AG08395 (cell line): ENCODE data around the gene MRC1.
A peak's percentile ranks its signal among the peaks of the same experiment; 100 is the strongest.
"Not testable (repeated sequence)": the region's sequence is repeated elsewhere in the genome, so short reads cannot be mapped to it uniquely, and the experiment has no call there.

Source experiments
- DNase-seq: peaks from one replicate; pipeline ENCODE4 v3.0.0; 2012; ENCODE audit warnings: mixed read lengths, low spot score

The MRC1 gene

GRCh38 chr10:17906002-17906401 is 96.9 kb downstream of the MRC1 start:
- DNase-seq, result no peak

- no peak for DNase-seq
These were observed 98.5 kb downstream of the MRC1 start for GRCh38 chr10:17907641-17908040.

DNA sequence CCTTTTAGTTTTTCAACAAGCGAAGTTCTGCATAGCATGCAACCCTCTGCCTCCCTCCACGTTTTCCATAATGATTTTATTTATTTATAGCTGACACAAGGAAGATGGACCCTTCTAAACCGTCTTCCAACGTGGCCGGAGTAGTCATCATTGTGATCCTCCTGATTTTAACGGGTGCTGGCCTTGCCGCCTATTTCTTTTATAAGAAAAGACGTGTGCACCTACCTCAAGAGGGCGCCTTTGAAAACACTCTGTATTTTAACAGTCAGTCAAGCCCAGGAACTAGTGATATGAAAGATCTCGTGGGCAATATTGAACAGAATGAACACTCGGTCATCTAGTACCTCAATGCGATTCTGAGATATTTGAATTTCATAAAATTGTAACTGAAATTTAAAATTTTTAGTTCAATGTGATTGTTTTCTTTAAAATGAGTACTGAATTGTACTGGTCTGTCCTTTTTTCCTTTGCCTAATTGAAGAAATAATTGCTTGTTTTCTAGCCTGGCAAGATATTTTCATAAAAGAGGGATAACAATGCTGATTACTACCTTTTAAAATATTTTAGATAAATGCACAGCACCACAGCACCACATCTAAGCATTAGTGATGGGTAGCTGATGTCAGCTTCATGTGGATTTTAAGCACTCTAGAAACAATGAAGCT is 101.1 kb downstream of the MRC1 start:
- DNase-seq, result peak; percentile 53

DNA sequence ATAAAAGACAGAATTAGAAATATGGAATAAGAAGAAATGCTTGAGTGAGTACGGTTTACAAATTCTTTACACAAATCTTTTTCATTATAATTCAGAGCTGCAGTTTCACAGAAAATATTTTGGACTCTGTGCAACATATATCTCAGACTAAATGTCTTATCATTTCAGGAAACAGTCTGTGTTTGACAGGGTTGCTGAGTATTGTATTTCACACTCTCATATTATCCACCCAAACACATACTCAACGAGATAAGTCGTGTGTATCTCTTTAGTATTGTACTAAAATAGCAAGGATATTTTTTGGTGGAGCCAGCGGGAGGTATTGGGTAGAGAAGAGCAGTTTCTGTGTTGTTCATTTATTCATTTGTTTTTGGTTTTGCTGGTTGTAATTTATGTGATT is 103.6 kb downstream of the MRC1 start:
- no peak for DNase-seq

DNA sequence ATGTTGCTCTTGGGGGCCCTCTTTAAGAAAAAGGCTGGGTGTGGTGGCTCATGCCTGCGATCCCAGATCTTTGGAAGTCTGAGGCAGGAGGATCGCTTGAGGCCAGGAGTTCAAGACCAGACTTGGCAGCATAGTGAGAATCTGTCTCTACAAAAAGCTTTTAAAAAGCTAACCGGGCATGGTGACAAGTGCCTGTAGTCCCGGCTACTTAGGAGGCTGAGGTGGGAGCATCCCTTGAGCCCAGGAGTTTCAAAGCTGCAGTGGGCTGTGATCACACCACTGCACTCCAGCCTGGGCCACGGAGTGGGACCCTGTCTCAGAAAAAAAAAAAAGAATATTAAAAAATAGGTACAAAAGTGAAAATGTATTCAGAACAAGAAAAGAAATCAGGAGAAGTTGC is 104.5 kb downstream of the MRC1 start:
- DNase-seq, result no peak

- no peak for DNase-seq
These were observed 105.3 kb downstream of the MRC1 start for GRCh38 chr10:17914169-17915045.

DNA sequence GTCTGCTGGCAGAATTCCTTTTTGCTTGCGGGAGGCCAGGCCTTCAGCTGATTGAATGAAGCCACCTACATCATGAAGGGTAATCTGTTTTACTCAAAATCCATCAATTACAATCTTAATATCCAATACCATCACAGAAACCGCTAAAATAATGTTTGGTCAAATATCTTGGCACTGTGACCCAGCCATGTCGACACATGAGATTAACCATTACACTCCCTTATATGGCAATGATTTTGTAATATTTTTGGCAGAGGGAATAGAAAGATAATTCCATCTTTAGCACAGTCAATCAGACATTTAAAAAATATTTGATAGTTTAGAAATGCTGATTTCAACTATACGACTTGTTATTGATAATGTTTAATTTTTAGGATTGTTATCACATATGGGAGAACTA is 106.0 kb downstream of the MRC1 start:
- no peak for DNase-seq

GRCh38 chr10:17918187-17918903 is 109.2 kb downstream of the MRC1 start:
- no peak for DNase-seq

GRCh38 chr10:17921378-17921777 is 112.2 kb downstream of the MRC1 start:
- DNase-seq, result no peak

- peak; percentile 93 for DNase-seq
These were observed 114.6 kb downstream of the MRC1 start for GRCh38 chr10:17923728-17924127.

DNA sequence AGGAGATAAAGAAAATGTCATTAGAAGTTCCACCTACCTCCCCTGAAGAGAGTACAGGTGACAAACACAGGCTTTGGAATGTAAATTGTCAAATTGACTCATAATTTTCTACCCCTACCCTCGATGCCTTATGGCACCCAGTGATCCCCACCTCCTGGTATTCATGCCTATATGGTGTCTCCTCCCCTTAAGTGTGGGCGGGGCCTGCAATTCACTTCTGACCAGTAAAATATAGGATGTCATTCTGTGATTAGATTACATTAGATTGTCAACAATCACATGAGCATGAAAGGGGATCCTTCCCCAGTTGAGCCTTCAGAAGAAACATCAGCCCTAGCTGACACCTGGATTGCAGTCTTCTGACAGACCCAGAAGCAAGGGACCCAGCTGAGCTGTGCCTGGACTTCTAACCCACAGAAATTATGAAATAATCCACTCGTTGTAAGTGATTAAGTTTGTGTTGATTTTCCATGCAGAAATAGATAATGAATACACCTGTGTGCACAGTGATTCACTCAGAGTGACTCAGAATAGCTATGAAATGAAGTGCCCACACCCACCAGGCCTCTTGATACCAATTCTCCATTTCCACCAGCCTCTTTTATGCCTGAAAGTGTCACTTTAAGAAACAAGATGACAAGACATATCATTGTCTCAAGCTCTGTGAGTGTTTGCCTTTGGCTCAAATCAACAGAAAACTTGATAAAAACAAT is 134.0 kb downstream of the MRC1 start:
- DNase-seq, result no peak

DNA sequence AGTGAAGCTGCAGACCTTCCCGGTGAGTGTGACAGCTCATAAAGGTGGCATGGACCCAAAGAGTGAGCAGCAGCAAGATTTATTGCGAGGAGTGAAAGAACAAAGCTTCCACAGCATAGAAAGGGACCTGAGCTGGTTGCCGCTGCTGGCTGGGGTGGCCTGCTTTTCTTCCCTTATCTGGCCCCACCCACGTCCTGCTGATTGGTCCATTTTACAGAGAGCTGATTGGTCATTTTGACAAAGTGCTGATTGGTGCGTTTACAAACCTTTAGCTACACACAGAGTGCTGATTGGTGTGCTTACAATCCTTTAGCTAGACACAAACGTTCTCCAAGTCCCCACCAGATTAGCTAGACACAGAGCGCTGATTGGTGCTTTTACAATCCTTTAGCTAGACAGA is 141.1 kb downstream of the MRC1 start:
- not testable (repeated sequence) for DNase-seq

DNA sequence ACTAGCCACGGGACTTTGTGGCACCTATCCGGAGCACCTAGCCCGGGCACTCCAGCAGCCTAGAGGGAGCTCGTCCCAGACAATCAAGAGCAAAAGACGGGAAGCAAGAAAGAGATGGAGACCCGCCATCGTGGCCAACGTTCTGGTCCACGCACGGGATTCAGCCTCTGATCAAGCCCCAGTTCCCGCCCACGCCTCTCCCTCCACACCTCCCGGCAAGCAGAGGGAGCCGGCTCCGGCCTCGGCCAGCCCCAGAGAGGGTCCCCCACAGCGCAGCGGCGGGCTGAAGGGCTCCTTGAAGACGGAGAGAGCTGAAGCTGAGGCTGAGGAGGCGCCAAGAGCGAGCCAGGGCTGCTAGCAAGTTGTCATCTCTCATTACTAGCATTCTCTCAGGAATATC is 141.6 kb downstream of the MRC1 start:
- no peak for DNase-seq

- peak; percentile 54 for DNase-seq
These were observed 142.8 kb downstream of the MRC1 start, which contains the start of gene SLC39A12 for GRCh38 chr10:17951868-17952371. Gene SLC39A12, plus strand, starts transcription at chr10:17951918. Its CDS starts 1,359 bp downstream, at chr10:17953277.

- DNase-seq, result not testable (repeated sequence)
These were observed 145.2 kb downstream of the MRC1 start for GRCh38 chr10:17954372-17954771.

- DNase-seq, result peak; percentile 17
These were observed 145.7 kb downstream of the MRC1 start for GRCh38 chr10:17954861-17955260.

GRCh38 chr10:17958049-17958448 is 148.9 kb downstream of the MRC1 start:
- no peak for DNase-seq

DNA sequence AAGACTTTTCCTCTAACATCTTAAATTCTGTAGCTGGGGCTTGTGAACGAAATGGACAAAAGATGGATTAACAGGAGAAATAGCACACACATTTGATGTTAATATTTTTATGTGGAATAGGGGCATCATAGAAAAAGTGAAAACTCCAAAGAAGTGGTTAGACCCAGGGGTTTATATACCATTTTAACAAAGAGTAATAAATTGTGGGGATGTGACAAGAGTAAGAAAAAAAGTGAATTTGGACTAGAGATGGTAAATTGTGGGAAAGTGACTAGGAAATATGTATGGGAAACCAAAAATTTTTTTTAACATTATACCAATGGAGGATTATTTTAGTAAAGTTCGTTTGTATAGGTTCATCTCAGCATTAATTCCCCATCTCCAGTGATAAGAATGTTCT is 150.7 kb downstream of the MRC1 start:
- no peak for DNase-seq
